Thyroid gland (tissue), 4 donors: ENCODE measurements around the gene LRRC51. TPM values are rescaled to one million over a fixed set of nuclear protein-coding genes. Genes with fewer than 3 reads are reported as not detected.

Experiments
- DNase-seq, 2 donors: peaks; one replicate each; pipeline ENCODE4 v3.0.0-alpha.2; 2019
- H3K27ac ChIP-seq, 3 donors: fragments of 200-600 bp; sonication (generic); 1 replicate in 2 of 3; 2 replicates in 1 of 3; pipeline ENCODE4 v1.5.1; 2016 to 2019; ENCODE audit warnings: mild to moderate bottlenecking in 1 of 3, moderate library complexity in 1 of 3
- H3K27me3 ChIP-seq: fragments of 200-600 bp; sonication (generic); one replicate; pipeline ENCODE4 v1.5.1; 2019
- H3K36me3 ChIP-seq, 2 donors: fragments of 200-600 bp; sonication (generic); one replicate each; pipeline ENCODE4 v1.5.1; 2016 to 2019
- H3K4me1 ChIP-seq, 2 donors: fragments of 200-600 bp; sonication (generic); one replicate each; pipeline ENCODE4 v1.5.1; 2017 to 2019
- H3K4me3 ChIP-seq, 3 donors: fragments of 200-600 bp; sonication (generic); replicated peaks in 1 of 3; 1 replicate in 2 of 3; 2 replicates in 1 of 3; pipeline ENCODE4 v1.5.1; 2016; ENCODE audit warnings: mild to moderate bottlenecking in 1 of 3
- H3K9me3 ChIP-seq: fragments of 200-600 bp; sonication (generic); one replicate; pipeline ENCODE4 v1.5.1; 2017
- POLR2A ChIP-seq, 2 donors: fragments of 450-650 bp; IDR thresholded peaks; one replicate each; pipeline ENCODE4 v1.6.1; 2017; ENCODE audit warnings: antibody characterized with exemption in 2 of 2, mild to moderate bottlenecking in 2 of 2, moderate library complexity in 1 of 2
- WGBS, 2 donors: methylation state at CpG; one replicate each; pipeline ENCODE4 v1.1.5; 2017; 5-methylcytosine and 5-hydroxymethylcytosine counted together
- intact Hi-C: fragments of 100-400 bp; cut with DNase I; formaldehyde crosslinking; loops from one replicate; pipeline ENCODE4 v1.15.1; 2023
- total RNA-seq, 4 donors: library from RNA; depleted of rRNA; stranded (reverse); fragments of >200 nt; gene quantifications; one replicate each; pipeline ENCODE4 v1.2.3, GENCODE V29; 2016
- TF ChIP-seq, protein P1 (sequence below), 6 experiments: fragments of 200-600 bp in 3 of 6; fragments of 450-650 bp in 3 of 6; sonication (generic) in 3 of 6; IDR thresholded peaks; one replicate each; pipeline ENCODE4 v1.5.1; 2016 to 2019; ENCODE audit warnings: antibody characterized with exemption in 6 of 6, mild to moderate bottlenecking in 2 of 6, inconsistent platforms in 1 of 6, moderate library complexity in 1 of 6

The LRRC51 gene
- total RNA-seq, 4 donors from 2014 or later = 13.0 to 24.5 (median 14.1) TPM

DNA sequence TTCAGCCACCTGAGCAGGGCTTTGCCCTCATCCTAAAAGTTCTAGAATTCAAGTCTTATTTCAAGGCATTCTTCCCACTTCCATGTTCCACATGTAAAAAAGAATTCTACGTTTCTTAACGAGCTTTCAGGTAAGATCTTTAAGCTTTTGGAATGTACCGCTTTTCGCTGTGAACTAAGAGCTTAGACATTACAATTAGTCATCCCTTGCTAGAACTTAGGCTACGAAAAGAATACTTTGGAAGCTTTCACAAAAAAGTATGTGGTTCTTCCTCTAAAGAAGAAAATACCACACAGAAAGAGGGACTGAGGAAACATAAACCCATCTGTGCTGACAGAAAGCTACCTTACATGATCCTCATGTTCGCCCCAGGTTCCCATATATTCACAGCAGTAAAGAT is 2.2 kb upstream of the LRRC51 start:
- H3K4me3 ChIP-seq = no peak overlapping the region

DNA sequence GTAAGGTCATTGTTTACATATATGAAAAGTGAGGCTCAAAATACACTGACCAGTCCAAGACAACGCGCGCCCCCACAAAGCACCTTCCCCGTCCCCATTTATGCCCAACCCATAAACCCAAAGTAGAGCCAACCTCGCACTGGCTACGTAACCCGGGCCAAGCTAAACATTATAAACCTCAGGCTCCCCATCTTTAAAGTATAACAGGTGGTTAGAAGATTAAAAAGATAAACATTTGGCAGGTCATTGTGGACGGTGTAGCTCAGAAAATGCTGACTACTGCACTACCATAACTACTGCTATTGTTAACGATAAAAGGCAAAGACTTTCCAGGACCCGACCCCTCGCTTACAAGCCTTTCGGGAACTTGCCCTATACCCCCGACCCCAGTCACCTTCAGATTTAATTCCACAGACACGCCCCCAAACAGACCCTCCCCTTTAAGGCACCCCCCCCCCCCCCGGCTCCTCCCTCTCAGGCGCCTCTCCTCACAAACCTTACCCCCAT is 778 bp upstream of the LRRC51 start:
- intact Hi-C loops = loop anchor here (2.0 kb wide), 1 partner anchor 39 kb away; no protein-coding TSS in a partner anchor
- TF ChIP-seq POLR2A (IDR thresholded peaks at IDR 0.05) = no peak
- TF ChIP-seq, protein P1, sequence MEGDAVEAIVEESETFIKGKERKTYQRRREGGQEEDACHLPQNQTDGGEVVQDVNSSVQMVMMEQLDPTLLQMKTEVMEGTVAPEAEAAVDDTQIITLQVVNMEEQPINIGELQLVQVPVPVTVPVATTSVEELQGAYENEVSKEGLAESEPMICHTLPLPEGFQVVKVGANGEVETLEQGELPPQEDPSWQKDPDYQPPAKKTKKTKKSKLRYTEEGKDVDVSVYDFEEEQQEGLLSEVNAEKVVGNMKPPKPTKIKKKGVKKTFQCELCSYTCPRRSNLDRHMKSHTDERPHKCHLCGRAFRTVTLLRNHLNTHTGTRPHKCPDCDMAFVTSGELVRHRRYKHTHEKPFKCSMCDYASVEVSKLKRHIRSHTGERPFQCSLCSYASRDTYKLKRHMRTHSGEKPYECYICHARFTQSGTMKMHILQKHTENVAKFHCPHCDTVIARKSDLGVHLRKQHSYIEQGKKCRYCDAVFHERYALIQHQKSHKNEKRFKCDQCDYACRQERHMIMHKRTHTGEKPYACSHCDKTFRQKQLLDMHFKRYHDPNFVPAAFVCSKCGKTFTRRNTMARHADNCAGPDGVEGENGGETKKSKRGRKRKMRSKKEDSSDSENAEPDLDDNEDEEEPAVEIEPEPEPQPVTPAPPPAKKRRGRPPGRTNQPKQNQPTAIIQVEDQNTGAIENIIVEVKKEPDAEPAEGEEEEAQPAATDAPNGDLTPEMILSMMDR (IDR thresholded peaks at IDR 0.05) = no peak
- 3 to 8% methylated on average over 16 of the region's 16 CpGs for WGBS, 2 donors
- Histone ChIP-seq H3K36me3 (no peaks in the 10 kb centered on the region), H3K27me3 (no peaks in the 10 kb centered on the region), H3K27ac (peak overlapping the region; percentile 70 to 90 (median 81)), H3K4me3 (peak overlapping the region; percentile 52 to 79 (median 59)), H3K4me1 (peaks cover 7 to 12% of the 10 kb centered on the region in 2 donors), H3K9me3 (no peaks in the 10 kb centered on the region)
- peak in 1 of 2 donors; percentile 11 for DNase-seq

More for the DNA sequence above, 2.2 kb upstream of the LRRC51 start:
- Histone ChIP-seq H3K27me3 (no peaks in the 10 kb centered on the region), H3K27ac (peak overlapping the region in 1 of 3 donors; percentile 90), H3K9me3 (no peaks in the 10 kb centered on the region), H3K36me3 (no peaks in the 10 kb centered on the region), H3K4me1 (peaks cover 7 to 12% of the 10 kb centered on the region in 2 donors)
- WGBS, 2 donors = 85 to 86% methylated on average over 6 of the region's 6 CpGs
- intact Hi-C loops = loop anchor here (2.0 kb wide), 1 partner anchor 38 kb away; no protein-coding TSS in a partner anchor
- no peak for DNase-seq
- TF ChIP-seq, protein P1 (IDR thresholded peaks at IDR 0.05) = no peak
- no peak for TF ChIP-seq POLR2A (IDR thresholded peaks at IDR 0.05)

DNA sequence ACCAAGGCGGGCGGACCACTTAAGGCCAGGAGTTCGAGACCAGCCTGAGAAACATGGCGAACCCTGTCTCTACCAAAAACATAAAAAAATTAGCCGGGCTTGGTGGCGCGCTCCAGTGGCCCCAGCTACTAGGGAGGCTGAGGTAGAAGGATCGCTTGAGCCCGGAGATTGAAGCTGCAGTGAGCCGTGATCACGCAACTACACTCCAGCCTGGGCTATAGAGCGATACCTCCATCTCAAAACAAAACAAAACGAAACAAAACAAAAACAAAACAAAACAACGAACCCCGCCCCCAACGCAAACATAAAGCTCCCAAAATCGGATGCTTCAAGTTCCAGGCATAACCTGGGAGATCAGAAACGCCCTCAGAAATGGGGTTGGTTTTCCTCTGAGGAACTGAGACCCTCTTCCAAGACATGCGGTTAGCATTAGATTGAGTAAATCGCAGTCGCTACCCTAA is 564 bp downstream of the LRRC51 start:
- intact Hi-C loops = no loop called here
- TF ChIP-seq, protein P1 (IDR thresholded peaks at IDR 0.05) = no peak
- TF ChIP-seq POLR2A (IDR thresholded peaks at IDR 0.05) = no peak
- Histone ChIP-seq H3K36me3 (no peaks in the 10 kb centered on the region), H3K27ac (peak overlapping the region; percentile 64 to 90 (median 73)), H3K9me3 (no peaks in the 10 kb centered on the region), H3K4me1 (peaks cover 7 to 12% of the 10 kb centered on the region in 2 donors), H3K4me3 (peak overlapping the region; percentile 39 to 59 (median 52)), H3K27me3 (no peaks in the 10 kb centered on the region)
- WGBS, 2 donors = 60 to 68% methylated on average over 20 to 21 of the region's 21 CpGs
- DNase-seq = no peak

DNA sequence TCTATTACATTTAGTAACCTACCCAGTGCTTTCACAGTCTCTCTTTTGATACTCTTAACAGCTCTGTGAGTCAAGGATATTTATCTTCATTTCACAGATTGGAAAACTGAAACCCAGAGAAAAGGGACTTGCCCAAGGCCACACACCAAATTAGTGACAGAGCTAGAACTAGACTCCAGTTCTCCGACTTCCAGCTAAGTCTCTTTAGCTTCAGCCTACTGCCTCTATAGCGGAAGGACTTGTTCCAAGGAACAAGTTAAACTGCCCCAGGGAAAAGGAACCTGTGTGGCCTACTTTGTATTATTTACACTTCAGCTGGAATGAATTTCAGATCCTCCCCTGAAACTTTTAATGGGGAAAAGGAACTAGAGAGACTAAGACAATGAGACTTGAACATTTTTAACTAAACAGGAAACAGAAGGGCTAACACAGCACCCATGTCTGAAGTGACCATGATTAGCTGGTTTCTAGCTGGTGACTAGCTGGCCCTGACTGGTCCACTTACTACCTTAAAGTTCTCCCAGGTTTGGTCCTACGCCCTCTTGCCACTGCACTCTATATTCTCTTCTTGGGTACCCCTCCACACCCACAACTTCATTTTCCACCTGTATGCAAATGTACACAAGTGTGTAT is 1.3 kb downstream of the LRRC51 start:
- TF ChIP-seq POLR2A (IDR thresholded peaks at IDR 0.05) = no peak
- TF ChIP-seq, protein P1 (IDR thresholded peaks at IDR 0.05) = no peak
- intact Hi-C loops = no loop called here
- Histone ChIP-seq H3K9me3 (no peaks in the 10 kb centered on the region), H3K4me1 (peaks cover 7 to 12% of the 10 kb centered on the region in 2 donors), H3K4me3 (no peak overlapping the region), H3K27me3 (no peaks in the 10 kb centered on the region), H3K27ac (peak overlapping the region in 1 of 3 donors; percentile 5), H3K36me3 (no peaks in the 10 kb centered on the region)
- DNase-seq = no peak
- WGBS, 2 donors = 89 to 99% methylated on average over 3 of the region's 3 CpGs

DNA sequence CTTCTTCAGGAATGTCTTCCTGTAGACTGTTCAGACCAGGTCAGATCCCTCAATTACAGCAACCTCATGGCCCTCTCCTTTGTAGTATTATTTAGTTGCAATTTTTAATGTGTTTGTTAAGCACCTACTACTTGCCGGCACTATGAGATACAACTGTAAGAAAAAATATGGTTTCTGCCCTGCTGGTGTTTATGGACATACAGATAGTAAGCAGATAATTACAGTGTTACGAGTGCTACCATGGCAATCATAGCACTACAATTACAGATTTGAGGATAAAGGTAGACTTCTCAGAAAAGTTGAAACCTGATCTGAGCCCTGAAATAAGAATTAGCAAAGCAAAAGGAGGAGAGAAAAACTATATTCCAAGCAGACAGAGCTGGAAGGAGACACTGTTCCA is 2.8 kb downstream of the LRRC51 start:
- H3K27ac ChIP-seq = no peak overlapping the region
- no peaks in the 10 kb centered on the region for H3K27me3 ChIP-seq
- intact Hi-C loops = no loop called here
- H3K36me3 ChIP-seq = no peaks in the 10 kb centered on the region
- H3K4me3 ChIP-seq = no peak overlapping the region
- no peak for DNase-seq
- no peaks in the 10 kb centered on the region for H3K9me3 ChIP-seq
- H3K4me1 ChIP-seq = peaks cover 7 to 12% of the 10 kb centered on the region in 2 donors
- TF ChIP-seq POLR2A (IDR thresholded peaks at IDR 0.05) = no peak
- TF ChIP-seq, protein P1 (IDR thresholded peaks at IDR 0.05) = no peak
- WGBS, 2 donors = 98 to 99% methylated on average over 2 of the region's 2 CpGs
